NCI-H774 (cell line): ENCODE measurements around the gene MYO10.

Experiments
- DNase-seq: peaks from one replicate; lab custom pipeline; 2025; lab: John Stamatoyannopoulos, UW

Gene MYO10

GRCh38 chr5:16709691-16710433 lies 226.2 kb downstream of the MYO10 start:
- no peak for DNase-seq

DNA sequence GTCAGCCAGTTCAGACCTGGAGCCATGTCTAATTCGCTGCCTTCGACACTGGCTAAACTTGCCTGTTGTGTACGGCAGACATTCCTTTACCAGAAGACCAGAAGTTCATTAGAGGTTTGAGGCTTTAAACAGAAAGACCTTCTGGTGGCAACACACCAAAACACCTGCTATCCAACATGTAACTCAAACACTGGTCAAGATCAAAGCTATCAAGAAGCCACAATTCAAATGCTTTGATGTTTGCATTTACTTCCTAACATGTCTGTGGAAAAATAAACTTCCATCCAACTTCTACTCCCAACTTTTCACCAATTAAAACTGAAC lies 228.3 kb downstream of the MYO10 start:
- no peak for DNase-seq

DNA sequence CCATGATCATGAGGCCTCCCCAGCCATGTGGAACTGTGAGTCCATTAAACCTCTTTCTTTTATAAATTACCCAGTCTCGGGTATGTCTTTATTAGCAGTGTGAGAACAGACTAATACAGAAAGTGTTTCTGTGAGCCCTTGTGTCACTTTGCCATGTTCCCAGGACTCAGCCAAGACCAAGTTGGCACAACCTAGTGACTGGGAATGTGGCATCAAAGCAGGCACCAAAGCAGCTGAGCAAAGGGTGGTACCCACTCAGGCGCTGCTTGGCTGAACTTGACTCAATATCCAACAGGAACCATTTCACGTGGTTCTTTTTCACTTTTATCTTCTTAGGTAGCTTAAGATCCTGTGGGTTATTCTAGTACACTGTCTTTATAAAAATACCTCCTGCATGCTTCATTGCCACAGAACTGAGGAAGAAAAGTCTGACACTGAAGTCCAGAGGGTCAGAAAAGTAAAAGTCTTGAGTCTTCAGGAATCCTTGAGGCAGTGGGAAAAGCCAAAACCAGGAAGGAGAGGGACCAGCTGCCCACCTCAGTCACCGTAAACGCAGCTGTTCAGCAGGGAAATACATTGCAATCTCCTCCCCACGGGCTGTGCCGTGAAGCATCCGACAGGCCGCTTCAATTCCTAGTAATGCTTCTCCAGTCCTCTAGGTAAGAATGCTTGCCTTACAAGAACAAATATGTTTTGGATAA lies 228.8 kb downstream of the MYO10 start:
- DNase-seq: no peak

DNA sequence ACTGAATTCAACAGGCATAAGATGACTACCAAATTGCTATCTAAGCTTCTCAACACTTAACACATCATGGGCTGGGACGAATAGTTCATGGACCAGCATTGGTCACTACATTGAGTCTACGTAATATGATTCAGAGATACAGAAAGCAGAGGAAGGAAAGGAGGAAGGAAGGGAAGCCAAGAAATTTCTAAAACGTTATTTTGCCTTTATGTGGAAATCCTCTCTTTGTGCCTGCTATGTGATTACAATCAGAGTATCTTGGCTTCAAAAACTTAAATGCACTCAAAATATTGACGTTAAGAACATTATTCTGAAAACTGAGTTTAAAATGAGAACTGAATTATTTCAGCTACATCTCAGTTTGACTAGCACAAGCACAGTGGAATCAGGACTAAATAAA lies 231.1 kb downstream of the MYO10 start:
- no peak for DNase-seq

DNA sequence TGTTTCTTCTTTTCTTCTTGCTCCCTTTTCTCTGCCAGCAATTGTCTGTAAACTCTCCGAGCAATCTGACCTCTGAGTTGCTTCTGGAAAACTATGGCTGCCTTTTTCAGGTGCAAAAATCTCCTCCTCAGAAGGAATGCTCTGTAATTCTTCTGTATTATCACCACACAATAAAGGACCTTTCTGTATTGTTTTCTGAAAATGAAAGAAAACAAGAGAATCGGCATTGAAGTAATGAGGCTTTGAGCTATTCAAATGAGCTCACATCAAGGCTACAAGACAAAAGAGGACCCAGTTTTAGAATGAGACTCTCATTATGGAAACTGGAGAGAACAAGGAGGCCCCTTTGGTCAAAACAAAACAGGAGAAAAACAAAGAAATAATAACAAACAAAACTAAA lies 233.1 kb downstream of the MYO10 start:
- no peak for DNase-seq

- DNase-seq: no peak
These were observed 234.7 kb downstream of the MYO10 start for GRCh38 chr5:16701134-16702099.

DNA sequence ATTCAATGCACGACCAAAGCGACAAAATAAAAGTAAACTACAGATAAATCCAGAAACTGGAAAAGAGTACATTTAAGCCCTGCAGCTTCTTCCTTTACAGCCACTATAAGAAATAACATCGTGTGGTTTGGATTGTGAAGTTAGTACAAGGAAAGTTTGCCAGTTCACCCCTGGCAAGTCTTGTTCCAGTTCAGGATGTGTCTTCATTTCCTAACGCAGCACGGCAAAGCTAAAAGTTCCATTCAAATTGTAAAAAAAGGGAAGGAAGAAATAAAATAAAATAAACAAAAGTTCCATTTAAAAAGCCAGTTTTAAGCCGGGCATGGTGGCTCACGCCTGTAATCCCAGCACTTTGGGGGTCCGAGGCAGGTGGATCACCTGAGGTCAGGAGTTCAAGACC lies 236.0 kb downstream of the MYO10 start:
- DNase-seq: no peak

DNA sequence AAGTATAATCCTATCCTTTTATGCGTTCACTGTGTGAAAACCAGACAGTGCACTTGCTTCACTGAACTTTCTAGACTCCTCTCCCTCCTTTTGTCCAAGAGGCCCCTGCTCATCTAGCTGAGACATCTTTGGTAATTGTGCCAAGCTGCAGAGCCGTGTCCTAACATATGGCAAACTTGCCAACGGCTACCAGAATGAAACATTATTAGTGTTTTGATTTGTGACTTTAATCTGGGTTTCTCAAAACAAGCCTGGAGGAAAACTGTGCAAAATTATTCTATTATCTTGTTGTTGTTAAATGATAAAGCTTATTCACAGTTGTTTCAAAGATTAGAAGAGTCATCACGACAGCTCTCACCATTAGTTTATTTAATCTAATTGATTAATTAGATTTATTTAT lies 240.3 kb downstream of the MYO10 start:
- no peak for DNase-seq

DNA sequence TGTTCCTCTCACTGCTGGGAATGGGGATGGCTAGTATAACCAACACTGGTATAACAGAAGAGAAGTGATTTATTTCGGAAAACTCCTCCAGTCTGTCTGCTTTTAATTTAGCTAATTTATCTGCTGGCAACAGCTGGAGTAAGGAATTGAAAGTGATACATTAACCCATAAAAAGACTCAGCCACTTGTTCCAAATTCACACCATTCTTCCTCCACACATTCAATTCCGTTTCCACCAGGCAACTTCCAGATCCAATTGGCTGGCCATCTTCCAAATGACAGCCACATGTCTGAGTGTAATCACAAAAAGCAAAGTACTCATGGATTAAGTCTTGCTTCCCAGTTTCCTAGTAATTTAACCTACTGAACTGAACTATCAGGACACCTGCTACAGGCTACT lies 242.2 kb downstream of the MYO10 start:
- DNase-seq: no peak

GRCh38 chr5:16691731-16692130 lies 244.4 kb downstream of the MYO10 start:
- no peak for DNase-seq

GRCh38 chr5:16690243-16690852 lies 245.7 kb downstream of the MYO10 start:
- DNase-seq: peak; percentile 60

GRCh38 chr5:16687898-16688297 lies 248.2 kb downstream of the MYO10 start:
- no peak for DNase-seq

DNA sequence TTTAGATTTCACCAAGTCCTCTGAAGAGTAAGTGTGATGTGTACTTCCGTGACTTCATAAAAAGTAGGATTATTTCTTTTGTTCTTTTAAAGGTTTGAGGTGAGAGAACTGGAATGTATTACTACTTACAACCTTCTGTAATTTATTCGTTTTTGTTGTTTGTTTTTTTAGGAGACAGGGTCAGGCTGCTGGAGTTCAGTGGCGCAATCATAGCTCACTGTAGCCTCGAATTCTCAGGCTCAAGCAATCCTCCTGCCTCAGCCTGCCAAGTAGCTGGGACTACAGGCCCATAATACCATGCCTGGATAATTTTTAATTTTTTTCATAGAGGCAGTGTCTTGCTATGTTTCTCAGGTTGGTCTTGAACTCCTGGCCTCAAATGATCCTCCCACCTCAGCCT lies 251.0 kb downstream of the MYO10 start:
- no peak for DNase-seq

GRCh38 chr5:16681876-16682275 lies 254.2 kb downstream of the MYO10 start:
- no peak for DNase-seq

GRCh38 chr5:16679863-16680262 lies 256.2 kb downstream of the MYO10 start:
- no peak for DNase-seq

DNA sequence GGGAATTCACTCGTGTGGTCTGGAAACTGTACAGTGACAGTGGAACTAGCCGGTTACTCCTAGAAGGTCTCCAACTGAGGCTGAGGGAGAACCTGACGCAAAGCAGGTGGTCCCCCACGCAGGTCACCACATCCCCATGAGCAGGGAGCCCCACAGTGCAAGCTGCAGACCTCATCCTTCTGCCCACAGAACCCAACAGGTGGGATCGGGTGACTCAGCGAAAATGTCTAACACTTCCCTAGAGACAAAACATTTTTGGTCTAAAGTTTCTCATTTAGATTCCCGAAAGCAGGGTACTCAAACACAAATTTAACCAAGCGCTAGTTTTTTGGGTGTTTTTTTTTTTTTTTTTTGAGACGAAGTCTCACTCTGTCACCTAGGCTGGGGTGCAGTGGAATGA lies 256.9 kb downstream of the MYO10 start:
- no peak for DNase-seq

- no peak for DNase-seq
These were observed 260.3 kb downstream of the MYO10 start for GRCh38 chr5:16675806-16676205.

- no peak for DNase-seq
These were observed 261.3 kb downstream of the MYO10 start for GRCh38 chr5:16674750-16675149.

GRCh38 chr5:16673241-16674201 lies 262.6 kb downstream of the MYO10 start:
- no peak for DNase-seq

DNA sequence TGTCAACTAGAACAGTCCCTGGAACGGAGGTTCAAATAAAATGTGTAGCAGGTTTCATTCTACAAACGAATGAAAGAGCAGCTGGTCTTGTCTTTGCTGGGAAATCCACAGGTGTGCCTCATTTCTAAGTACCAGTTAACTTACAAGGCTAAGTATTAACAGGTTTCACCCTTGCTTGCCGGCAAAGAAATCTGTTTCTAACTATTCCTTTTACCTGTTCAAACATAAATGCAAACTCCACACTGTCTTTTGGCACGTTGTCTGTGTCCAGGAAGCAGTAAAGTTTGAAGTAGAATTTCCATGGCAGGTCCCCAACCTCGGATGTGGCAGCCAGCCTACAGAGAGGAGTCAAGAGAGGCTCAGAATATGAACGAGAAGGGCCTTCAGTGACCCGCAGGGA lies 264.9 kb downstream of the MYO10 start:
- DNase-seq: no peak

GRCh38 chr5:16669776-16670175 lies 266.3 kb downstream of the MYO10 start:
- no peak for DNase-seq
